Cardiac fibroblast (primary cell): ENCODE measurements around the gene GLI3.

Source experiments
- DNase-seq, 2 donors: peaks; one replicate each; pipeline versions ENCODE4 v3.0.0 to v3.0.0-alpha.2; 2010; ENCODE audit warnings: low read depth in 2 of 2
- H3K4me3 ChIP-seq, 2 donors: replicated peaks in 1 of 2; 1 replicate in 1 of 2; 2 replicates in 1 of 2; pipeline ENCODE4 v1.5.1; 2011; ENCODE audit warnings: low read depth in 2 of 2, low read length in 2 of 2, mild to moderate bottlenecking in 2 of 2, moderate library complexity in 1 of 2
- TF ChIP-seq, protein P1 (sequence below): IDR thresholded peaks from one replicate; pipeline ENCODE4 v1.5.1; 2011; ENCODE audit warnings: low read depth, mild to moderate bottlenecking, low read length, inconsistent platforms

The GLI3 gene

GRCh38 chr7:41964183-41964753, 272.7 kb downstream of the GLI3 start:
- no peak overlapping the region for H3K4me3 ChIP-seq
- DNase-seq = no peak
- TF ChIP-seq, protein P1, sequence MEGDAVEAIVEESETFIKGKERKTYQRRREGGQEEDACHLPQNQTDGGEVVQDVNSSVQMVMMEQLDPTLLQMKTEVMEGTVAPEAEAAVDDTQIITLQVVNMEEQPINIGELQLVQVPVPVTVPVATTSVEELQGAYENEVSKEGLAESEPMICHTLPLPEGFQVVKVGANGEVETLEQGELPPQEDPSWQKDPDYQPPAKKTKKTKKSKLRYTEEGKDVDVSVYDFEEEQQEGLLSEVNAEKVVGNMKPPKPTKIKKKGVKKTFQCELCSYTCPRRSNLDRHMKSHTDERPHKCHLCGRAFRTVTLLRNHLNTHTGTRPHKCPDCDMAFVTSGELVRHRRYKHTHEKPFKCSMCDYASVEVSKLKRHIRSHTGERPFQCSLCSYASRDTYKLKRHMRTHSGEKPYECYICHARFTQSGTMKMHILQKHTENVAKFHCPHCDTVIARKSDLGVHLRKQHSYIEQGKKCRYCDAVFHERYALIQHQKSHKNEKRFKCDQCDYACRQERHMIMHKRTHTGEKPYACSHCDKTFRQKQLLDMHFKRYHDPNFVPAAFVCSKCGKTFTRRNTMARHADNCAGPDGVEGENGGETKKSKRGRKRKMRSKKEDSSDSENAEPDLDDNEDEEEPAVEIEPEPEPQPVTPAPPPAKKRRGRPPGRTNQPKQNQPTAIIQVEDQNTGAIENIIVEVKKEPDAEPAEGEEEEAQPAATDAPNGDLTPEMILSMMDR = no peak

DNA sequence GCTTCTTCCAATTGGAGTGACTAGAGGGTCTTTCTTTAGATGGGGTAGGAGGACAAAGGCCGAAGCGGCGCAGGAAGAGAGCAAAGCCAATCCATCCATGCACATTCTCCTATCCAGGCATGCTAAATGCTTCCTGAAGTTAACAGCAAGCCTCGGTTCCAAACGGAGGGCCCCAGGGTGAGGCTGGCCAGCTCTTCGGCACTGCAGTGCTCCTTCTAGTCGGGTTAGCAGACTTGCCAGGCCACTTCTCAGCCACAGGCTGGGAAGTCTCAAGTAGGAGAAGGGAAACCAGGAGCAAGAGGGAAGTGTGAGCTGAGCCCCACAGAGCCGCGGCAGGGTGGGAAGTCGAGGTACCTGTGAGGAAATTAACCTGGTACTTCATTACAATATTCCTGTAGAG, 280.3 kb downstream of the GLI3 start:
- no peak overlapping the region for H3K4me3 ChIP-seq
- TF ChIP-seq, protein P1 = no peak
- DNase-seq = peak in 1 of 2 donors; percentile 52

- TF ChIP-seq, protein P1 = no peak
- peak overlapping the region in 1 of 2 donors; percentile 24 for H3K4me3 ChIP-seq
- peak; percentile 99 to 100 for DNase-seq
Observed at GRCh38 chr7:41955893-41956675, 280.9 kb downstream of the GLI3 start.

DNA sequence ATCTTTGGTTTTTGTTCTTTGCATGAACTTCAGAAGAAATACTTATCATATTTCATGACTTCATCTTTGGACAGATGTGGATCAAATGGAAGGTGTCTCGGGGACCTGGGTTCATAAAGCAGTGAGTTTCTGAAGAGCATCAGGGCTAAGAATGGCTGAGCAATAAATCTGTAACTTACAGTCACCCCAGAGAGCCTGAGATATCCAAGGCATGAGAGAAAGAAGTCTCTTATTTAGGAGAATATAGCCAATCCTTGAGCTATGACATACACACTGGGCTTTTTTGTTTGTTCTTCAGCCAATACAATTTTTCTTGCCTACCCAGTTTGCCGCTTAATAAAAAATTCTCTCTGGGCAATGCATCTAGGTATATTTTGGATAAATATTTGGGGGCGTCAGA, 281.6 kb downstream of the GLI3 start:
- TF ChIP-seq, protein P1 = no peak
- H3K4me3 ChIP-seq = no peak overlapping the region

DNA sequence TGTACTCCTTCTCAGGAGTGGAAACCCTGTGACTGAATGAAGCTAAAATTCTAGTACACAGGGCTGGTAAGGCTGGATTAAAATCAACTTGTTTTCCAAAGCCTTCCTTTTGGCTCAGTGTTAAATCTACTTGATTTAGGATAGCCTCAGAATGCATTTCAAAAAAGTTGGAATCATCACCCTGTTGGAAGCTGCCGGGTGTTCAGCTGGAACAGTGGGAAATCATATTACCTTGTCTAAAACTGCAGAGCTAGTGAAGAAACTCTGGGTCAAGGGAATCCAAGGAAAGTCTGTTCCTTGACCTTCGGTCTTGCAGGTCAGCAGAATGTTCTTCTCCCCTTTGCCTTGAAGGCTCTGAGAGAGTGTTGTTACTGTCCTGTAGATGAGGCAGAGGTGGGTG, 282.0 kb downstream of the GLI3 start:
- DNase-seq = no peak
- H3K4me3 ChIP-seq = no peak overlapping the region
- TF ChIP-seq, protein P1 = no peak

More for the DNA sequence above, 281.6 kb downstream of the GLI3 start:
- no peak for DNase-seq

- H3K4me3 ChIP-seq = no peak overlapping the region
- TF ChIP-seq, protein P1 = no peak
- no peak for DNase-seq
Observed at GRCh38 chr7:41948503-41948902, 288.5 kb downstream of the GLI3 start.
